Heart right ventricle (tissue), 16 donors: Measurements from ENCODE around the gene ARF1. TPM values are rescaled to one million over a fixed set of nuclear protein-coding genes. Genes with fewer than 3 reads are reported as not detected.

Experiments
- ATAC-seq, 8 donors: fragments of 200-7000 bp; cut with Tn5 transposase; one replicate each; pipeline ENCODE4 v1.9.1; 2020; ENCODE audit warnings: mild to moderate bottlenecking in 8 of 8, moderate library complexity in 8 of 8, moderate number of reproducible peaks in 1 of 8
- DNase-seq, 2 donors: peaks; one replicate each; pipeline ENCODE4 v3.0.0-alpha.2; 2020
- H3K27ac ChIP-seq, 10 donors: fragments of 200-600 bp; sonication (generic) in 2 of 10; one replicate each; pipeline versions ENCODE4 v1.5.0 to v1.8.0; 2020 to 2022; ENCODE audit warnings: mild to moderate bottlenecking in 3 of 10
- H3K27me3 ChIP-seq, 7 donors: fragments of 200-600 bp; one replicate each; pipeline ENCODE4 v1.8.0; 2021 to 2022; ENCODE audit warnings: mild to moderate bottlenecking in 2 of 7
- H3K36me3 ChIP-seq, 9 donors: fragments of 200-600 bp; sonication (generic) in 1 of 9; one replicate each; pipeline versions ENCODE4 v1.5.0 to v1.8.0; 2020 to 2022; ENCODE audit warnings: mild to moderate bottlenecking in 2 of 9
- H3K4me1 ChIP-seq, 9 donors: fragments of 200-600 bp; sonication (generic) in 1 of 9; one replicate each; pipeline versions ENCODE4 v1.5.0 to v1.8.0; 2020 to 2022; ENCODE audit warnings: mild to moderate bottlenecking in 4 of 9
- H3K4me3 ChIP-seq, 10 donors: fragments of 200-600 bp; sonication (generic) in 2 of 10; one replicate each; pipeline versions ENCODE4 v1.5.0 to v1.8.0; 2020 to 2022; ENCODE audit warnings: mild to moderate bottlenecking in 7 of 10, moderate library complexity in 2 of 10
- H3K9me3 ChIP-seq, 11 donors: fragments of 200-600 bp in 10 of 11; sonication (generic) in 2 of 11; one replicate each; pipeline versions ENCODE4 v1.5.0 to v1.8.0; 2013 to 2022; ENCODE audit warnings: mild to moderate bottlenecking in 2 of 11, control low read depth in 1 of 11, moderate library complexity in 1 of 11
- CTCF ChIP-seq, 9 donors: fragments of 200-600 bp; sonication (generic) in 2 of 9; IDR thresholded peaks; one replicate each; pipeline versions ENCODE4 v1.5.0 to v1.8.0; 2021 to 2022; ENCODE audit warnings: antibody characterized with exemption in 9 of 9, mild to moderate bottlenecking in 5 of 9, moderate library complexity in 1 of 9
- WGBS, 2 donors: extraction: QIAGEN DNeasy Blood & Tissue Kit; methylation state at CpG; one replicate each; pipeline ENCODE4 v1.1.7; 2013; ENCODE audit warnings: inconsistent platforms in 1 of 2; 5-methylcytosine and 5-hydroxymethylcytosine counted together
- intact Hi-C, 10 donors: fragments of 100-400 bp; cut with DNase I; formaldehyde crosslinking; loops; one replicate each; pipeline versions ENCODE4 v1.11.1 to v1.14.2; 2022
- polyA plus RNA-seq, 2 donors: library from polyadenylated mRNA; stranded (reverse); fragments of 200-250 nt; gene quantifications; one replicate each; pipeline ENCODE4 v1.2.3, GENCODE V29; 2013
- total RNA-seq, 10 donors: library from RNA; stranded (reverse); fragmentation: NEBNext Ultra II Directional in 3 of 10; extraction: Animal tissue kit (Norgen Biotek cat#: 25700) in 3 of 10; gene quantifications; one replicate each; pipeline versions ENCODE4 v1.2.1 to v1.2.4, GENCODE V29; 2021 to 2023
- donor health status: Arrhythmogenic right ventricular cardiomyopathy.
- donor health status: ischemic (EF 13 %, LVEDD 7.1; RV severe dilation, severe dysfunction).
- donor health status: healthy with polysubstance abuse.
- donor health status: DM: no; HTN: yes; CAD: no.
- donor health status: DM: no; HTN: no; CAD: no.
- donor health status: ischemic (EF 25% LVEDD 6.9; RV normal size, moderate dysfunction).
- donor health status: ischemic (EF 25% LVEDD 5.7; RV mildly dilated, moderate dysfunction).
- donor health status: healthy.
- donor health status: DM: yes; HTN: yes; CAD: no.
- donor health status: Ischemic cardiomyopathy.
- donor health status: ischemic (EF 35%, LVEDD 5.7; RV mildly dilated, moderate dysfunction).
- donor health status: nonischemic (EF 11% LVEDD 7.7; RV severe dilation, severe dysfunction).
- donor health status: DM: yes; HTN: yes; CAD: no.
- donor health status: PGD.
- donor health status: ischemic (EF 29% LVEDD 5.4; RV normal size, mild dysfunction).
- donor health status: nonischemic (EF 23%, LVEDD 6.1; RV moderate dilation, normal function).

The ARF1 gene
- total and polyA plus RNA-seq, 12 donors: 204 to 498 (median 338) TPM

DNA sequence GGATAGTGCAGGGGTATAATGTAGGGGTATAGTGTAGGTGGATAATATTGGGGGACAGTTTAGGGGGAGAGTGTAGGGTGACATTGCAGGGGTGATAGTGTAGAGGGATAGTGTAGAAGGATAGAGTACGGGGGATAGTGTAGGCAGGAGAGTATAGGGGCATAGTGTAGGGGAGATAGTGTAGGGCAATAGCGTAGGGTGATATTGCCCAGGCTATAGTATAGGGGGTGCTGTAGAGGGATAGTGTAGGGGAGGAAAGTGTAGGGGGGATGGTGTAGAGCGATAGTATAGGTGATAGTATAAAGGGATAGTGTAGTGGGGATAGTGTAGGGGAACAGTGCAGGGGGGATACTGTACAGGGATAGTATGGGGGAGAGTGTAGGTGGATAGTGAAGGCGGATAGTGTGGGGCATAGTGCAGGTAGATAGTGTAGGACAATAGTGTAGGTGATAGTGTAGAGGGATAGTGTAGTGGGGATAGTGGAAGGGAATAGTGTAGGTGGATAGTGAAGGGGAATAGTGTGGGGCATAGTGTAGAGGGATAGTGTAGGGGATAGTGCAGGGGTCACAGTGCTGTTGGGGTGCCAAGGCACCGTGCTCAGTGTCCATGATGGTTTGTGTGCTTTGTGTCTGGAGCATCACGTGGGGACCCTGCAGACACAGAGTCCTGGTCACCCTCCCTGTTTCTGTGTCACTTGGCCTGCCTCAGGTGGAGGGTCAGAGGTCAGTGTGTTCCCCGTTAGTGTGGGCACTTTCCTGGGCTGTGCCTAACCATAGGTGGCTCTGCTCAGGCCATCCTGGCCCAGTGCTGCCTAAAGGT lies 10.5 kb upstream of the ARF1 start:
- Histone ChIP-seq H3K36me3 (no peaks in the 10 kb centered on the region), H3K4me3 (no peak overlapping the region), H3K4me1 (no peaks in the 10 kb centered on the region), H3K9me3 (no peaks in the 10 kb centered on the region), H3K27ac (no peak overlapping the region), H3K27me3 (peaks cover 0 to 19% (median 11%) of the 10 kb centered on the region in 7 donors)
- WGBS, 2 donors: 51 to 60% methylated on average over 7 of the region's 7 CpGs
- no peak for TF ChIP-seq CTCF (IDR thresholded peaks at IDR 0.05)
- peak in 2 of 8 donors; percentile 27 for ATAC-seq
- intact Hi-C loops: no loop called here
- no peak for DNase-seq

DNA sequence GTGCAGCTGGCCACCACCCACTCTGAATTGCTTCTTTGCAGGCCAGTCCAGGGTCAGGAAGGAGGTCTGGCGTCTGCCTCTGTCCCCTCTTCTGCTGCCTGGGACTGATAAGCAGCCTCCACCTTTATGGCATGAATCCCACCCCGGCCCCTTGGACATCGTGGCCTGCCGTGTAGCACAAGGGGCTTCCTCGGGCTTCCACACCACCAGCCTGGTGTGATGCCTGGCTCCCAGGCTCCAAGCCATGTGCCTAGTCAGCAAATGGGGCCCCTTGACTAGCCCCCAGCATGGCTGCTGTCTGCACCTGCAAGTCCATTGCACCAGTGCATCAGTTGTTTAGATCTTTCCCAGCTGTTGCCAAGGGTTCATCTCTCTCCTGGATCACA lies 9.9 kb upstream of the ARF1 start:
- 52 to 55% methylated on average over 5 of the region's 5 CpGs for WGBS, 2 donors
- Histone ChIP-seq H3K36me3 (no peaks in the 10 kb centered on the region), H3K4me1 (no peaks in the 10 kb centered on the region), H3K4me3 (no peak overlapping the region), H3K27ac (no peak overlapping the region), H3K9me3 (no peaks in the 10 kb centered on the region), H3K27me3 (peaks cover 0 to 15% (median 7%) of the 10 kb centered on the region in 7 donors)
- TF ChIP-seq CTCF (IDR thresholded peaks at IDR 0.05): no peak
- ATAC-seq (no peak), DNase-seq (no peak)
- intact Hi-C loops: no loop called here

DNA sequence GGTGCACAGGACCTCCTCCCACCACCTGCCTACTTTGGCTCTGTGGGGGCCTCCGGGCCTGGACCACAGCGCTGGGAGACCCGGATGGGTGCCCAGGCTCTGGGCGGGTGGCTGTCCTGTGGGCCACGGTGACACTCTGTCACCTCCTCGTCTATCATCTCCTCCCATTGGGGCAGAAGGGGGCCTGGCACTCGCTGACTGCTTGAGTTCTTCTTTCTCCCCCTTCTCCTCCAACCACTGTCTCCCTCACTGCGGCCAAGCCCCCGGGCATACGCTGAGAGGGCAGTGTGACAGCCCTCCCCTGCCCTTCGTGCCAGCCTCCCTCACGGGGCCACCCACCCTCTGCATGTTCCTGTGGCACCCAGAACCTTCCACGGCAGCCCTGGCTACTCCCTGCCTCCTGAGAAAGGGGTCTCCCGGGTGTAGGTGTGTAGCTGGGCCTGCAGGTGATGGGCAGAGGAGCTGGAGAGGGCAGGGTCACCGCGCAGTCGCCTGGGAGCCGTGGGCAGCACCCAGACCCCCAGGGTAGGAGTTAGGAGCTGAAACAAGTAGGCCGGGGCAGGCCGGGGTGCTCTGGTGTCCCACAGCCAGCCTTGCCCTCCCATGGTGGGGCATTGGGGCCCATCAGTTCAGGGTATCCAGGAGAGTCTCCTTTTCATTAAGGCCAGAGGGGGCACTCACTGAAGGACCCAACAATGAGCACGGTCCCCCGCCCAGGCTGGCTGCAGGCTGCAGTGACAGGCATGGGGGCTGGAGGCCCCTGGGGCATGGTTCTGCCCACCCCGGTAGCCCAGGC lies 9.2 kb upstream of the ARF1 start:
- intact Hi-C loops: no loop called here
- no peaks in the 10 kb centered on the region for H3K4me1 ChIP-seq
- no peak for TF ChIP-seq CTCF (IDR thresholded peaks at IDR 0.05)
- no peaks in the 10 kb centered on the region for H3K9me3 ChIP-seq
- peaks cover 0 to 15% (median 7%) of the 10 kb centered on the region in 7 donors for H3K27me3 ChIP-seq
- no peak overlapping the region for H3K4me3 ChIP-seq
- no peaks in the 10 kb centered on the region for H3K36me3 ChIP-seq
- DNase-seq (no peak), ATAC-seq (peak in 2 of 8 donors; percentile 5 to 9)
- 68 to 73% methylated on average over 23 of the region's 23 CpGs for WGBS, 2 donors
- no peak overlapping the region for H3K27ac ChIP-seq

DNA sequence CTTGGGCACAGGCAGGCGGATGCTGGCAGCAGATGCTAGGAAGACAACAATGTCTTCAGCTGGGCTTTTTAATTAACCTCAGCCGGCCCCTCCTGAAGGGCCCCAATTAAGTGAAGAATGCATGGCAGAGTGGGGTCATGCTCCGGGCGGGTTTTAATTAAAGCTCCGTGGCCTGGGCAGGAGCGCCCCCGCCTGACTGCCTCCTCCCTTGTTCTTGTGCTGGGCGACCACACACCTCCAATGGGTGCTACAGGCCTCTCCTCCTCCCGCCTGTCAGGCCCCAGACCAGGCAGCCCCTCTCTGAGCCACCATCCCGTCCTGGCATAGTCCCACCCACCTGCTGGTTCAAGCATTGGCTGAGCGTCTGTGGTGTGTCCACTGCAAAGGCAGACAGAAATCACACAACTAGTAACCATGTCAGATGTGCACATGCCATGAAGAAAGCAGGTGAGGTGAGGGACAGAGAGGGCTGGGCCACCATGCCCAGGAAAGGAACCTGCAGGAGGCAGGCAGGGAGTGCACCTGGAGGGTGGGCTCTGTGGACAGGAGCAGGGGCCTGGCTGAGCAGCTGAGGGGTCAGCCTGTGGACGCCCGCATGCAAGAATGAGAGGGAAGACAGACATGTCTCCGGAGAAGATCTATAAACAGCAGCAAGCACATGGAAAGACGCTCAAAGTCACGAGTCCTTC lies 8.5 kb upstream of the ARF1 start:
- H3K36me3 ChIP-seq: no peaks in the 10 kb centered on the region
- H3K4me1 ChIP-seq: no peaks in the 10 kb centered on the region
- peak in 2 of 8 donors; percentile 30 to 32 for ATAC-seq
- no peaks in the 10 kb centered on the region for H3K9me3 ChIP-seq
- H3K27ac ChIP-seq: no peak overlapping the region
- 40 to 42% methylated on average over 16 of the region's 16 CpGs for WGBS, 2 donors
- peaks cover 0 to 15% (median 7%) of the 10 kb centered on the region in 7 donors for H3K27me3 ChIP-seq
- no peak overlapping the region for H3K4me3 ChIP-seq
- peak in 4 of 9 donors; percentile 22 to 30 (median 26) for TF ChIP-seq CTCF (IDR thresholded peaks at IDR 0.05)
- intact Hi-C loops: no loop called here
- no peak for DNase-seq
